Nephron (organoid): Measurements from ENCODE around the gene KCNMA1.

ENCODE experiments used
- H3K27ac Mint-ChIP-seq, 3 experiments: 2 replicates each; pipeline ENCODE4 v1.8.0; 2020; ENCODE audit warnings: mixed read lengths in 3 of 3, mild to moderate bottlenecking in 2 of 3, moderate library complexity in 1 of 3
- H3K27me3 Mint-ChIP-seq: 2 replicates; pipeline ENCODE4 v1.8.0; 2021; ENCODE audit warnings: low read depth, mild to moderate bottlenecking, moderate library complexity, mixed read lengths
- H3K36me3 Mint-ChIP-seq: 2 replicates; pipeline ENCODE4 v1.8.0; 2020; ENCODE audit warnings: low read depth, mixed read lengths
- H3K4me1 Mint-ChIP-seq: 2 replicates; pipeline ENCODE4 v1.8.0; 2020; ENCODE audit warnings: mixed read lengths
- H3K4me3 Mint-ChIP-seq, 3 experiments: 2 replicates each; pipeline ENCODE4 v1.8.0; 2020; ENCODE audit warnings: mild to moderate bottlenecking in 3 of 3, mixed read lengths in 3 of 3, moderate library complexity in 2 of 3
- H3K9me3 Mint-ChIP-seq: 2 replicates; pipeline ENCODE4 v1.8.0; 2020; ENCODE audit warnings: mixed read lengths
- CTCF ChIP-seq, 3 experiments: fragments of 200-600 bp; sonication (generic); IDR thresholded peaks; one replicate each; pipeline ENCODE4 v1.5.0; 2021; ENCODE audit warnings: antibody characterized with exemption in 3 of 3; ENCODE audit not compliant: unreplicated experiment in 3 of 3

The KCNMA1 gene

GRCh38 chr10:77159538-77160110 lies 478.0 kb downstream of the KCNMA1 start:
- Mint-ChIP-seq H3K36me3 (no peaks in the 10 kb centered on the region), H3K4me3 (no peak overlapping the region), H3K27ac (peak overlapping the region; percentile 36 to 59 (median 45)), H3K9me3 (no peaks in the 10 kb centered on the region), H3K27me3 (no peaks in the 10 kb centered on the region), H3K4me1 (peaks cover 66% of the 10 kb centered on the region)
- TF ChIP-seq CTCF (IDR thresholded peaks at IDR 0.05; ENCODE audit: unreplicated experiment in 3 of 3): no peak

GRCh38 chr10:77158666-77159065 lies 478.9 kb downstream of the KCNMA1 start:
- Mint-ChIP-seq H3K27ac (peak overlapping the region in 2 of 3 experiments; percentile 2 to 59), H3K9me3 (no peaks in the 10 kb centered on the region), H3K36me3 (no peaks in the 10 kb centered on the region), H3K27me3 (no peaks in the 10 kb centered on the region), H3K4me1 (peaks cover 56% of the 10 kb centered on the region), H3K4me3 (no peak overlapping the region)
- no peak for TF ChIP-seq CTCF (IDR thresholded peaks at IDR 0.05; ENCODE audit: unreplicated experiment in 3 of 3)

GRCh38 chr10:77157248-77158019 lies 480.2 kb downstream of the KCNMA1 start:
- Mint-ChIP-seq H3K36me3 (no peaks in the 10 kb centered on the region), H3K27ac (peak overlapping the region in 2 of 3 experiments; percentile 6 to 59)

GRCh38 chr10:77156406-77156879 lies 481.2 kb downstream of the KCNMA1 start:
- no peaks in the 10 kb centered on the region for H3K27me3 Mint-ChIP-seq
- no peaks in the 10 kb centered on the region for H3K9me3 Mint-ChIP-seq
- no peak for TF ChIP-seq CTCF (IDR thresholded peaks at IDR 0.05; ENCODE audit: unreplicated experiment in 3 of 3)
- peak overlapping the region in 1 of 3 experiments; percentile 59 for H3K27ac Mint-ChIP-seq
- no peaks in the 10 kb centered on the region for H3K36me3 Mint-ChIP-seq
- no peak overlapping the region for H3K4me3 Mint-ChIP-seq
- H3K4me1 Mint-ChIP-seq: peaks cover 41% of the 10 kb centered on the region

More at GRCh38 chr10:77157248-77158019, 480.2 kb downstream of the KCNMA1 start:
- Mint-ChIP-seq H3K4me3 (no peak overlapping the region), H3K27me3 (no peaks in the 10 kb centered on the region), H3K4me1 (peaks cover 48% of the 10 kb centered on the region), H3K9me3 (no peaks in the 10 kb centered on the region)
- no peak for TF ChIP-seq CTCF (IDR thresholded peaks at IDR 0.05; ENCODE audit: unreplicated experiment in 3 of 3)

- Mint-ChIP-seq H3K36me3 (no peaks in the 10 kb centered on the region), H3K9me3 (no peaks in the 10 kb centered on the region), H3K27me3 (no peaks in the 10 kb centered on the region), H3K4me1 (peaks cover 12% of the 10 kb centered on the region), H3K4me3 (no peak overlapping the region), H3K27ac (no peak overlapping the region)
- TF ChIP-seq CTCF (IDR thresholded peaks at IDR 0.05; ENCODE audit: unreplicated experiment in 3 of 3): no peak
Measured at GRCh38 chr10:77152256-77152655, 485.4 kb downstream of the KCNMA1 start.
